Testis (tissue), 3 donors: ENCODE measurements around the gene RNF32. TPM values are rescaled to one million over a fixed set of nuclear protein-coding genes. Genes with fewer than 3 reads are reported as not detected.
"Not testable (repeated sequence)": the region's sequence is repeated elsewhere in the genome, so short reads cannot be mapped to it uniquely, and the experiment has no call there.

ENCODE experiments used
- DNase-seq: peaks from one replicate; pipeline ENCODE4 v3.0.0-alpha.2; 2019
- H3K27ac ChIP-seq, 2 donors: fragments of 200-600 bp; sonication (generic); one replicate each; pipeline ENCODE4 v1.5.1; 2019
- H3K27me3 ChIP-seq: fragments of 200-600 bp; sonication (generic); one replicate; pipeline ENCODE4 v1.5.1; 2019
- H3K36me3 ChIP-seq: fragments of 200-600 bp; sonication (generic); one replicate; pipeline ENCODE4 v1.5.1; 2017; ENCODE audit warnings: low read depth; ENCODE audit errors: missing control alignments
- H3K4me1 ChIP-seq: fragments of 200-600 bp; sonication (generic); one replicate; pipeline ENCODE4 v1.5.1; 2019
- H3K4me3 ChIP-seq, 2 donors: fragments of 200-600 bp; sonication (generic); one replicate each; pipeline ENCODE4 v1.5.1; 2017 to 2019
- H3K9me3 ChIP-seq: fragments of 200-600 bp; sonication (generic); one replicate; pipeline ENCODE4 v1.5.1; 2017
- POLR2A ChIP-seq: fragments of 450-650 bp; IDR thresholded peaks from one replicate; pipeline ENCODE4 v1.6.1; 2017; ENCODE audit warnings: antibody characterized with exemption, mild to moderate bottlenecking, moderate library complexity
- WGBS, 2 donors: methylation state at CpG; one replicate each; pipeline ENCODE4 v1.1.5; 2018; 5-methylcytosine and 5-hydroxymethylcytosine counted together
- intact Hi-C: fragments of 100-400 bp; cut with DNase I; formaldehyde crosslinking; loops from one replicate; pipeline ENCODE4 v1.15.1; 2023; ENCODE audit warnings: low total_unique reads
- polyA plus RNA-seq: library from polyadenylated mRNA; stranded (reverse); fragments of 350-450 nt; fragmentation: Illumina TruSeq; extraction: RNeasy Lipid Tissue Mini Kit (QIAGEN cat#74804); gene quantifications from one replicate; pipeline ENCODE4 v1.2.3, GENCODE V29; 2014; ENCODE audit warnings: low read depth, low replicate concordance; ENCODE audit not compliant: insufficient read depth
- total RNA-seq, 2 donors: library from RNA; depleted of rRNA; stranded (reverse); fragments of >200 nt; gene quantifications; one replicate each; pipeline ENCODE4 v1.2.3, GENCODE V29; 2016
- TF ChIP-seq, protein P1 (sequence below), 3 experiments: fragments of 450-650 bp in 2 of 3; fragments of 200-600 bp in 1 of 3; sonication (generic) in 1 of 3; IDR thresholded peaks; one replicate each; pipeline ENCODE4 v1.5.1; 2016 to 2019; ENCODE audit warnings: antibody characterized with exemption in 3 of 3, mild to moderate bottlenecking in 2 of 3, moderate library complexity in 1 of 3

RNF32 gene
- total and polyA plus RNA-seq, 3 donors from 2014 or later: 45.7 to 159 (median 63.8) TPM

DNA sequence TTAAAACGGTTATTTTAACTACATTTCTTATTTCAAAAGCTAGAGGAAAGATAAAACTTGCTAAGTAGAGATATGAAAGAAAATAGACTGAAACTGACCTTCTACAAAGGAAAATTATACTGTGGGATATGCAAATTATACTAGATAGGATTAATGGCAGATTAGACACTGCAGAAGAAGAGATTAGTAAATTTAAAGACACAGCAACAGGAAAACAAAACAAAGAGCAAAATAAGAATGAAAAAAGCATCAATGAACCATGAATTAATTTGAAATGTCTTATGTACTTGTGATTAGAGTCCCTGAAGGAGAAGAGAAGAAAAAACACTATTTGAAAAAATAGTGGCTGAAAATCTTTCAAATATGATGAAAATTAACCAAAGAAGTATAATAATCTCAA lies 52.3 kb downstream of the RNF32 start:
- intact Hi-C loops: no loop called here
- Histone ChIP-seq H3K9me3 (no peaks in the 10 kb centered on the region), H3K27me3 (no peaks in the 10 kb centered on the region), H3K36me3 (no peaks in the 10 kb centered on the region), H3K27ac (no peak overlapping the region), H3K4me1 (no peaks in the 10 kb centered on the region), H3K4me3 (no peak overlapping the region)
- no peak for DNase-seq
- WGBS, 2 donors: 66 to 76% methylated on average over 1 of the region's 1 CpG
- TF ChIP-seq POLR2A: no peak
- TF ChIP-seq, protein P1, sequence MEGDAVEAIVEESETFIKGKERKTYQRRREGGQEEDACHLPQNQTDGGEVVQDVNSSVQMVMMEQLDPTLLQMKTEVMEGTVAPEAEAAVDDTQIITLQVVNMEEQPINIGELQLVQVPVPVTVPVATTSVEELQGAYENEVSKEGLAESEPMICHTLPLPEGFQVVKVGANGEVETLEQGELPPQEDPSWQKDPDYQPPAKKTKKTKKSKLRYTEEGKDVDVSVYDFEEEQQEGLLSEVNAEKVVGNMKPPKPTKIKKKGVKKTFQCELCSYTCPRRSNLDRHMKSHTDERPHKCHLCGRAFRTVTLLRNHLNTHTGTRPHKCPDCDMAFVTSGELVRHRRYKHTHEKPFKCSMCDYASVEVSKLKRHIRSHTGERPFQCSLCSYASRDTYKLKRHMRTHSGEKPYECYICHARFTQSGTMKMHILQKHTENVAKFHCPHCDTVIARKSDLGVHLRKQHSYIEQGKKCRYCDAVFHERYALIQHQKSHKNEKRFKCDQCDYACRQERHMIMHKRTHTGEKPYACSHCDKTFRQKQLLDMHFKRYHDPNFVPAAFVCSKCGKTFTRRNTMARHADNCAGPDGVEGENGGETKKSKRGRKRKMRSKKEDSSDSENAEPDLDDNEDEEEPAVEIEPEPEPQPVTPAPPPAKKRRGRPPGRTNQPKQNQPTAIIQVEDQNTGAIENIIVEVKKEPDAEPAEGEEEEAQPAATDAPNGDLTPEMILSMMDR (IDR thresholded peaks at IDR 0.05): no peak

DNA sequence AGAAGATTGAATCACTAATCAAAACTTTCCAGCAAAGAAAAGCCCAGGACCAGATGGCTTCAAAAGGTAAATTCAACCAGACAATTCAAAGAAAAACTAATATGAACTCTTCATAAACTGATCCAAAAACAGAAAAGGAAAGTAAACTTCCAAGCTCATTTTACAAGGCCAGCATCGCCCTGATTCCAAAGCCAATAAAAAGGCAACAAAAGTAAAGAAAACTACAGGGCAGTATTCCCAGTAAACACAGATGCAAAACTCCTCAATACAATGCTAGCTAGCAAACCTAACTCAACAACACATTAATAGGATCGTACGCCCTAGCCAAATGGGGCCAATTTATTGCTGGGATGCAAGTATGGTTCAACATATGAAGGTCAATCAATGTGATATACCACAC lies 53.1 kb downstream of the RNF32 start:
- Histone ChIP-seq H3K27me3 (no peaks in the 10 kb centered on the region), H3K9me3 (no peaks in the 10 kb centered on the region), H3K27ac (no peak overlapping the region), H3K4me3 (no peak overlapping the region), H3K4me1 (no peaks in the 10 kb centered on the region), H3K36me3 (no peaks in the 10 kb centered on the region)
- TF ChIP-seq POLR2A: no peak
- TF ChIP-seq, protein P1 (IDR thresholded peaks at IDR 0.05): no peak
- WGBS, 2 donors: 82 to 92% methylated on average over 3 of the region's 3 CpGs
- intact Hi-C loops: no loop called here
- no peak for DNase-seq

DNA sequence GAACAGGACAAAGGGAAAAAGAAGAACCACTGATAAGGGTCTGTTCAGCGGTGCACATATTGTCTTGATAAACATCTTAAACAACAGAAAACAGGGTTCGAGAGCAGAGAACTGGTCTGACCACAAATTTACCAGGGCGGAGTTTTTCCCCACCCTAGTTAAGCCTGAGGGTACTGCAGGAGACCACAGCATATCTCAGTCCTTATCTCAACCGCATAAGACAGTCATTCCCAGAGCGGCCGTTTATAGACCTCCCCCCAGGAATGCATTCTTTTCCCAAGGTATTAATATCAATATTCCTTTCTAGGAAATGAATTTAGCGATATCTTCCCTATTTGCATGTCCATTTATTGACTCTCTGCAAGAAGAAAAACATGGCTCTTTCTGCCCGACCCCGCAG lies 56.7 kb downstream of the RNF32 start:
- H3K4me1 ChIP-seq, H3K27me3 ChIP-seq, H3K27ac ChIP-seq, H3K36me3 ChIP-seq, intact Hi-C loops, H3K9me3 ChIP-seq, H3K4me3 ChIP-seq, DNase-seq: not testable (repeated sequence)
- WGBS, 2 donors: 86 to 95% methylated on average over 9 of the region's 9 CpGs

DNA sequence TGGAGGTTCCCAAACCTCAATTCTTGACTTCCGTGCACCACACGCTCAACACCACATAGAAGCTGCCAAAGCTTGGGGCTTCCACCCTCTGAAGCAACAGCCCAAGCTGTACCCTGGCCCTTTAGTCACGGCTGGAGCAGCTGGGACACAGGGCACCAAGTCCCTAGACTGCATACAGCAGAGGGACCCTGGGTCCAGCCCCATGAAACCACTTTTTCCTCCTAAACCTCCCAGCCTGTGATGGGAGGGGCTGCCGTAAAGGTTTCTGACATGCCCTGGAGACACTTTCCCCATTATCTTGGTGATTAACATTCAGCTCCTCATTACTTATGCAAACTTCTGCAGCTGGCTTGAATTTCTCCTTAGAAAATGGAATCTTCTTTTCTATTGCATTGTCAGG lies 57.9 kb downstream of the RNF32 start:
- WGBS, 2 donors: 96 to 100% methylated on average over 4 of the region's 4 CpGs
- H3K4me3 ChIP-seq, intact Hi-C loops: not testable (repeated sequence)

DNA sequence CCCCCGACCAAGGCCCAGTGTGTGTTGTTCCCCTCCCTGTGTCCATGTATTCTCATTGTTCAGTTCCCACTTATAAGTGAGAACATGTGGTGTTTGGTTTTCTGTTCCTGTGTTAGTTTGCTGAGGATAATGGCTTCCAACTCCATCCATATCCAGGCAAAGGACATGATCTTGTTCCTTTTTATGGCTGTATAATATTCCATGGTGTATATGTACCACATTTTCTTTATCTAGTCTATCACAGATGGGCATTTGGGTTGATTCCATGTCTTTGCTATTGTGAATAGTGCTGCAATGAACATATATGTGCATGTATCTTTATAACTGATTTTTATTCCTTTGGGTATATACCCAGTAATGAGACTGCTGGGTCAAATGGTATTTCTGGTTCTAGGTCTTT lies 61.2 kb downstream of the RNF32 start:
- DNase-seq, H3K27ac ChIP-seq, H3K36me3 ChIP-seq, intact Hi-C loops, H3K27me3 ChIP-seq, H3K4me1 ChIP-seq, H3K4me3 ChIP-seq, H3K9me3 ChIP-seq: not testable (repeated sequence)
- WGBS, 2 donors: 94 to 95% methylated on average over 1 of the region's 1 CpG

More for the DNA sequence above, 57.9 kb downstream of the RNF32 start:
- not testable (repeated sequence) for H3K27me3 ChIP-seq, H3K27ac ChIP-seq, DNase-seq, H3K4me1 ChIP-seq, H3K9me3 ChIP-seq, H3K36me3 ChIP-seq

DNA sequence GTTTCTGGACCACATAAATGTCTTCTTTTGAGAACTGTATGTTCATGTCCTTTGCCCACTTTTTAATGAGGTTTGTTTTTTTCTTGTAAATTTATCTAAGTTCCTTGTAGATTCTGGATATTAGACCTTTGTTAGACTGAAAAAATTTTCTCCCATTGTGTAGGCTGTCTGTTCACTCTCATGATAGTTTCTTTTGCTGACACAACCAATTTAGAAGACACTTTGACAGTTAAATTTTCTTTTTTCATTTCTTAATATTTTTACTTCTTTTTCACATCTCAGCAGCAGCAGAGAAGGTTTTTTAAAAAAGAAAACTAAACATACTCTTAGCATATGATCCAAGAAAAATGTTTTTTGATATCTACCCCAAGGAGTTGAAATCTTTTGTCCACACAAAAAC lies 61.8 kb downstream of the RNF32 start:
- DNase-seq: no peak
- no peaks in the 10 kb centered on the region for H3K36me3 ChIP-seq
- intact Hi-C loops: no loop called here
- no peaks in the 10 kb centered on the region for H3K27me3 ChIP-seq
- no peak for TF ChIP-seq POLR2A
- TF ChIP-seq, protein P1 (IDR thresholded peaks at IDR 0.05): no peak
- H3K9me3 ChIP-seq: no peaks in the 10 kb centered on the region
- H3K27ac ChIP-seq: no peak overlapping the region
- H3K4me1 ChIP-seq: no peaks in the 10 kb centered on the region
- H3K4me3 ChIP-seq: no peak overlapping the region
